ENCODE measurements around the gene TTC39C.
A peak's percentile ranks its signal among the peaks of the same experiment; 100 is the strongest.
"Not testable (repeated sequence)": the region's sequence is repeated elsewhere in the genome, so short reads cannot be mapped to it uniquely, and the experiment has no call there.

Gene TTC39C

GRCh38 chr18:24055009-24055804, 40.7 kb downstream of the TTC39C start:
- no peak for DNase-seq

- DNase-seq = no peak
Measured at GRCh38 chr18:24055878-24056277, 41.3 kb downstream of the TTC39C start.

- DNase-seq = no peak
Measured at GRCh38 chr18:24056506-24056905, 42.0 kb downstream of the TTC39C start.

- no peak for DNase-seq
Measured at GRCh38 chr18:24057804-24058203, 43.2 kb downstream of the TTC39C start.

DNA sequence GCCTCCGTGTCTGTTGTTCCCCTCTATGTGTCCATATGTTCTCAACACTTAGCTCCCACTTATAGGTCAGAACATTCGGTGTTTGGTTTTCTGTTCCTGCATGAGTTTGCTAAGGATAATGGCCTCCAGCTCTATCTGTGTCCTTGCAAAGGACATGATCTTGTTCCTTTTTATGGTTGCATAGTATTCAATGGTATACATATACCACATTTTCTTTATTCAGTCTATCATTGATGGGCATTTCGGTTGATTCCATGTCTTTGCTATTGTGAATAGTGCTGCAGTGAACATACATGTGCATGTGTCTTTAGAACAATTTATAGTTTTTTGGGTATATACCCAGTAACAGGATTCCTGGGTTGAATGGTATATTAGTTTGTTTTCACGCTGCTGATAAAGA, 44.8 kb downstream of the TTC39C start:
- DNase-seq = not testable (repeated sequence)

- DNase-seq = no peak
Measured at GRCh38 chr18:24060644-24061043, 46.1 kb downstream of the TTC39C start.

GRCh38 chr18:24063121-24063731, 48.7 kb downstream of the TTC39C start:
- DNase-seq = no peak

DNA sequence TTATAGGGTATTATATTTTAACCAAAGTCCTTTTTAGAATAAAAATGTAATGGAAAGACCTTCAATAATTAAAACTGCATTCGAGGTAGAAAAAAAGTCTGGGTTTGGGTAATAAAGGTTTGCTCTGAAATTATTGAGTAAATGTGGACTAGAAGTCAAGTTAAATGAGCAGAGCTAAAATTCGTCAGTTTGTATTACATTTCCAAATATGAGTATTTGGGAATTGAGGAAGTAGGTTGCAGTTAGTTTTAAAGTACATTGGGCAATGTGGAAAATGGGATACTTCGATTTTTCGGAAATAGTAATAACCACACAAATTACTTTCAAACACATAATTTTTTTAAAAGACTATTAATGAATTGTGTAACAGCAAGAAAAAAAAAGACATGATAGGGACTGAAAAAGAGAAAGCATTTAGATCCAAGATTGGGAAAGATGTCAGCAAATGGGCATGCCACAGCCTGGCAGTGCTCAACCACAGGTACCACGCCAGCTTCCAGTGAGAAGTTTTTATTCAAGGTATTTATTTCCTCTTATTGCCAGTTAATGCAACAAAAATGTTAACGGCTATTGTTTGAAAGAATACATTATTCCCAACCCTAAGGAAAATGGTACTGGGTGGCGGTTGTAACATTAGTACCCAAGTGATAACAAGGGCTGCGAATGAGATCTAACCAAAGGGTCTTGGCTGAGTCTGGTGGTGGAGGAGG, 50.0 kb downstream of the TTC39C start:
- no peak for DNase-seq

DNA sequence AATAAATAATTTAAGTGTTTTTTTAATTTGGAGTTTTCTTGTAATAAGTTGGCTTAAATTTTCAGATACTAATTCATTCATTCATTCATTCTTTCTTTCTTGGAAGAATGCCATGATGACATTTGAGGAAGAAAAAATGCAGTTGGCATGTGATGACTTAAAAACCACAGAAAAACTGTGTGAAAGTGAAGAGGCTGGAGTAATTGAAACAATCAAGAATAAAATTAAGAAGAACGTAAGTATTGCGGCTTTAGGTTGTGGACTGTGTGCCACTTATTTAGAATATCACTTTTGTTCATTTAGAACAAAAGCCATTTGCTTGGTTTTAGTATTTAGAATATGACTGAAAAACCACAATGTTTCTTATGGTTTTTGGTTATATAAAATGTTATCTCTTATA, 51.4 kb downstream of the TTC39C start:
- no peak for DNase-seq

DNA sequence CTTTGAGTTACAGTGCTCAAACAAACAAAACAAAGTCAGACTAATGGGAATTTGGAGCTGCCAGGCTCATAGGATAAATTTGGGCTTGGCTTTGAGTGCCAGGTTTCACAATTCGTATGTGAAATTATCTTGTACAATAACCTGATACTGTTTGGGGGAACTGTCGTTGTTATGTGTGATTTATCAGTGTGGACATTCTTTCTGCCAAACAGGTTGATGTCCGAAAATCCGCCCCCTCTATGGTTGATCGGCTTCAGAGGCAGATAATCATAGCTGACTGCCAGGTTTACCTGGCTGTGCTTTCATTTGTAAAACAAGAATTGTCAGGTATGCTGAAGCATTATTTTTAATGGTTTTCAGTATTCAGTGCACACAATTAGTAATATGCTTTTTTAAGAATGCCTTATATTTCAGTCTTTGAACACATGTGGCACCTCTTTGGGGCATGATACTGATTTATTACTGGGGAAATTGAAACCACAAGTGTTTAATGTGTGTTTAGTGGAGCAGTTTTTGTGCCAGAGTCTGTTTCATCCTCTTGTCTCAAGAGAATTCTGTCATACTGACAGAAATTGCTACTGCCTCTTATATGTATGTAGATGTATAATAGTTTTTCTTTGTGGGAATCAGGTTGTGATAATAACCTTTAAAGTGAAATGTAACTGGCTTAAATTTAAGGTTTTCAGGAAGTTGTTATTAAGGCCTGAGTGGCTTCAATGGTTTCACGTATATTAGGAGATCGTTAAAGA, 54.6 kb downstream of the TTC39C start:
- DNase-seq = no peak

GRCh38 chr18:24071029-24071428, 56.5 kb downstream of the TTC39C start:
- no peak for DNase-seq

GRCh38 chr18:24071779-24072178, 57.2 kb downstream of the TTC39C start:
- DNase-seq = no peak

DNA sequence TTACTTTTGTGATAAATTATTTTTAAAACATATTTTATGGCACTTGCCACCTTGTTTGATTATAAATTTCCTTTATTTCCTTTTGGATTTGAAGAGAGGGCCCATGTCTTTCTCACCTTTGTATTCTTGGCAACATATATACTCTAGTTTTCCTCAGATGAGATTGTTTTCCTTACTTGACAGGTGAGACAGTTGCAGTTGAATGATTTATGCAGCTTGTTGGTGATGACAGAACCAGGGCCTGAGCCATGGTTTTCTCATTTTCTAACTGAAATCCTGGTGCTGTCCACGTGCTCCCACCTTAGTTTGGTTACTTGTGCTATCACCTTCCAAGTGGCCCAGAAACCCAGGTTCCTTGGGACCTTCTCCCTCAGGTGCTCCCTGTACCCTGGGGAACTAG, 58.2 kb downstream of the TTC39C start:
- no peak for DNase-seq

DNA sequence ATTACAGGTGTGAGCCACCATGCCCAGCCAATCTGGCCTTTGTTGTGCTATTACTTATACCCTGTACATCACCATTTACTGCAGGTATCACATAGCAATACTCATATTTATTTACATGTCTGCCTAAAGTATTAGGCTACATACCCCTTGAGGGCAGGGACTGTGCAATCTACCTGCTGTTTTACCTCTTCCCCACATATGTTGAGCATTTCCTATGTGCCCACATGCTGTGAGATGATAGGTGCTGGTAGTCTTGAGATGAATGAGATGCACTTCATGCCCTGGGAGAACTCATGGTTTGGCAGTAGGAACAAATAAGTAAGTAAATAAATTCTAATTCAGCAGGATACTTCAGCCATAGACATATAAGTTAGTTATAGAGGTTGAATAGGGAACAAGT, 59.2 kb downstream of the TTC39C start:
- DNase-seq = no peak

DNA sequence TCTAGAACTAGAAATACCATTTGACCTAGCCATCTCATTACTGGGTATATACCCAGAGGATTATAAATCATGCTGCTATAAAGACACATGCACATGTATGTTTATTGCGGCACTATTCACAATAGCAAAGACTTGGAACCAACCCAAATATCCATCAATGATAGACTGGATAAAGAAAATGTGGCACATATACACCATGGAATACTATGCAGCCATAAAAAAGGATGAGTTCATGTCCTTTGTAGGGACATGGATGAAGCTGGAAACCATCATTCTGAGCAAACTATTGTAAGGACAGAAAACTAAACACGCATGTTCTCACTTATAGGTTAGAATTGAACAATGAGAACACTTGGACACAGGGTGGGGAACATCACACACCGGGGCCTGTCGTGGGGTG, 60.2 kb downstream of the TTC39C start:
- DNase-seq = not testable (repeated sequence)

DNA sequence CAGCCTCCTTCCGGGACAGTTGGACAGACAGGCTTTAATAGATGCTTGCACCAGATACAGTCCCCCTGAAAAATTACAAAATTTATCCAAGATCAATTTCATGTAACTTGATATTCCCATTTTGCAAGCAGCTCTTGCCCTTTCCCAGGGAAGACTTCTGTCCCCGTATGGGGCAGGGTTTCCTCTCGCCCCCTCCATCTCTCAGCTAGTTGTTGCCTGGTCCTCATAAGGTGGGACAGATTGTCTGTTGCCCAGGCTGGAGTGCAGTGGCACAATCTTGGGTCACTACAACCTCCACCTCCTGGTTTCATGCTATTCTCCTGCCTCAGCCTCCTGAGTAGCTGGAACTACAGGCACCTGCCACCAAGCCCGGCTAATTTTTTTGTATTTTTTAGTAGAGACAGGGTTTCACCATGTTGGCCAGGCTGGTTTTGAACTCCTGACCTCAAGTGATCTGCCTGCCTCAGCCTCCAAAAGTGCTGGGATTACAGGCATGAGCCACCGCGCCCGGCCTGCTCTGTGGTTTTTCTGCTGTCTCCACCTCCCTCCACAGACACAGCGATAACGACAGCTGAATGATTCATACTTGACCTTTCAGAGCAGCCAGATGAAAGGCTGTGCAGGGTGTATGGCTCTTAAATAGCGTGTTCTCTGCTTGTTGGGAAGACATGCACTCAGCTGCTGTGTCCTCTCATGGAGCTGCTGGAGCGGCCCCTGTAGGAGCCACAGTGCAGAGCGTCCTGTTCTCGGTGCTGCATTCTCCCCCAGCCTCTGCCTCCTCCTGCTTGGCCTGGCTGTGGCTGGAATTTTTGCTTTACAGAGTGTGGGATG, 61.4 kb downstream of the TTC39C start:
- peak; percentile 21 for DNase-seq

GRCh38 chr18:24076950-24077349, 62.4 kb downstream of the TTC39C start:
- no peak for DNase-seq

GRCh38 chr18:24078391-24078790, 63.8 kb downstream of the TTC39C start:
- DNase-seq = no peak

DNA sequence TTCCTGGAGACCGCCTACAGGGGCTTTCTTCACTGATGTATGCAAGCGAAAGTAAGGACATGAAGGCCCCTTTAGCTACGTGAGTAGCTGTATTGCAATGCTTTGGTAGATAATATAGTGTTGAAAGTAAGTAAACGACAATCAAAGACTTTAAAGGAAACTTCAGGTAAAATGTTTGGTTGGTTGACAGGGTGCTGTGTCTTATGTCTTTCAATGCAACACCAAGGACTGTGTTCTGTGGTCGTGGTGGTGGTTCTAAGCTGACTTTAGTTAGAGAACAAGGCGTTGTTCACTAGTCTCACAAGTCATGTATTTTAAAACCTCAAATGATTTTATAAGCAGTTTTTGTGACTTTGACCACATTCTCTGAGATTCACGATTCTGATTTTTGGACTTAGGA, 66.3 kb downstream of the TTC39C start:
- DNase-seq = no peak

DNA sequence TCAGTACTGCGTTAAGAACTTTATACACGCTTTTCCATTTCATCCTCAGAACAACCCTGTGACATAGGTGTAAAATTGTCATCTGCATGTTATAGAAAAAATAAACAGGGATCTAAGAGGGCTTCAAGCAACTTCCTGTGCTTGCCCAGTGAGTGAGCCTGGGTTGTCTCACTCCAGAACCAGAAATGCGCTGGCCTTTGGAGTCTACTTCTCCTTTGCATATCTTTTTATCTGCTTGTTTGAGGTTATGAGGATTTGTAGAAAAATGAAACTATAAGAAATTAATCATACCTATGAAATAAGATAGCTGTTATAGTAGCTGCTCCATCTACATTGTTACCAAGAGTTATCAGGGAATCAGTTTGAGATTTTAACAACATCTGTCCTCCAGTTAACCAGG, 69.0 kb downstream of the TTC39C start:
- DNase-seq = no peak

GRCh38 chr18:24086082-24086481, 71.5 kb downstream of the TTC39C start:
- DNase-seq = no peak

GRCh38 chr18:24089076-24089475, 74.5 kb downstream of the TTC39C start:
- no peak for DNase-seq

Data from GOT3 (cell line).